Activated CD4-positive, alpha-beta T cell treated with anti-CD3 and anti-CD28 coated beads, Interleukin-2, amount 50 U/mL, for 48 hours (primary cell): ENCODE measurements around the gene ANKRD53.
A peak's percentile ranks its signal among the peaks of the same experiment; 100 is the strongest.

Experiments used
- DNase-seq, 2 experiments: peaks; one replicate each; pipeline ENCODE4 v3.0.0-alpha.2; 2020

The ANKRD53 gene

GRCh38 chr2:70944111-70944690, 34.2 kb upstream of the ANKRD53 start:
- no peak for DNase-seq

GRCh38 chr2:70946832-70947442, 31.5 kb upstream of the ANKRD53 start:
- peak; percentile 54 to 68 for DNase-seq

GRCh38 chr2:70947556-70948184, 30.8 kb upstream of the ANKRD53 start:
- DNase-seq: no peak

- peak; percentile 86 to 90 for DNase-seq
These were observed 30.0 kb upstream of the ANKRD53 start for GRCh38 chr2:70948337-70949003.

- no peak for DNase-seq
These were observed 29.3 kb upstream of the ANKRD53 start for GRCh38 chr2:70949086-70949485.

GRCh38 chr2:70954886-70955285, 23.5 kb upstream of the ANKRD53 start:
- DNase-seq: no peak

GRCh38 chr2:70956141-70956540, 22.3 kb upstream of the ANKRD53 start:
- no peak for DNase-seq

- no peak for DNase-seq
These were observed 20.6 kb upstream of the ANKRD53 start for GRCh38 chr2:70957798-70958197.

GRCh38 chr2:70958759-70959158, 19.7 kb upstream of the ANKRD53 start:
- no peak for DNase-seq

- DNase-seq: no peak
These were observed 19.1 kb upstream of the ANKRD53 start for GRCh38 chr2:70959271-70959761.

- no peak for DNase-seq
These were observed 18.3 kb upstream of the ANKRD53 start for GRCh38 chr2:70959851-70960832.

- DNase-seq: no peak
These were observed 17.4 kb upstream of the ANKRD53 start for GRCh38 chr2:70960833-70961647.

- DNase-seq: no peak
These were observed 16.8 kb upstream of the ANKRD53 start for GRCh38 chr2:70961648-70961994.

- no peak for DNase-seq
These were observed 16.1 kb upstream of the ANKRD53 start for GRCh38 chr2:70962211-70962884.

GRCh38 chr2:70962885-70963878, 15.2 kb upstream of the ANKRD53 start:
- no peak for DNase-seq

- DNase-seq: no peak
These were observed 14.3 kb upstream of the ANKRD53 start for GRCh38 chr2:70964133-70964532.

- DNase-seq: peak; percentile 85 to 88
These were observed 13.6 kb upstream of the ANKRD53 start for GRCh38 chr2:70964596-70965386.

GRCh38 chr2:70965506-70965905, 12.9 kb upstream of the ANKRD53 start:
- DNase-seq: no peak

- DNase-seq: no peak
These were observed 11.7 kb upstream of the ANKRD53 start for GRCh38 chr2:70966681-70967080.
